ENCODE results near the gene MAGEB1.

DNA sequence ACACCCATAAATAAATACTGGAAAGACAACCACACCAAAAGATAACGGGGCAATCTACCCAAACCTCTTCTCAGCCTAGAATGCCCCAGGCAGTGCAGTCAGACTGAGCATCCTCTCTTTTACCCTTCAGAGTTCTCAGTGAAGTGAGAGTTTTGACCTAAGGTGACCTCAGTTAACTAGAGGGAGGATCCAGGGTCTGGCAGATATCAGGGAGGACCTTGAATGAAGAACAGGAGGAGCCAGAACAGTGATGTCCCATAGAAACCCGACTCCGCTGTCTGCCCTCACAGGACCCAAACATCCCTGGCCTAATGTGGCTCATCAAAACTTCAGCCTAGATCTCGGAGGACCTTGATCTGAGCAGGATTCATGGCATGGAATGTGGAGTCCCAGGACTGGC, 16.6 kb upstream of the MAGEB1 start, which contains the start of gene MAGEB3:
- TF ChIP-seq, protein P1, sequence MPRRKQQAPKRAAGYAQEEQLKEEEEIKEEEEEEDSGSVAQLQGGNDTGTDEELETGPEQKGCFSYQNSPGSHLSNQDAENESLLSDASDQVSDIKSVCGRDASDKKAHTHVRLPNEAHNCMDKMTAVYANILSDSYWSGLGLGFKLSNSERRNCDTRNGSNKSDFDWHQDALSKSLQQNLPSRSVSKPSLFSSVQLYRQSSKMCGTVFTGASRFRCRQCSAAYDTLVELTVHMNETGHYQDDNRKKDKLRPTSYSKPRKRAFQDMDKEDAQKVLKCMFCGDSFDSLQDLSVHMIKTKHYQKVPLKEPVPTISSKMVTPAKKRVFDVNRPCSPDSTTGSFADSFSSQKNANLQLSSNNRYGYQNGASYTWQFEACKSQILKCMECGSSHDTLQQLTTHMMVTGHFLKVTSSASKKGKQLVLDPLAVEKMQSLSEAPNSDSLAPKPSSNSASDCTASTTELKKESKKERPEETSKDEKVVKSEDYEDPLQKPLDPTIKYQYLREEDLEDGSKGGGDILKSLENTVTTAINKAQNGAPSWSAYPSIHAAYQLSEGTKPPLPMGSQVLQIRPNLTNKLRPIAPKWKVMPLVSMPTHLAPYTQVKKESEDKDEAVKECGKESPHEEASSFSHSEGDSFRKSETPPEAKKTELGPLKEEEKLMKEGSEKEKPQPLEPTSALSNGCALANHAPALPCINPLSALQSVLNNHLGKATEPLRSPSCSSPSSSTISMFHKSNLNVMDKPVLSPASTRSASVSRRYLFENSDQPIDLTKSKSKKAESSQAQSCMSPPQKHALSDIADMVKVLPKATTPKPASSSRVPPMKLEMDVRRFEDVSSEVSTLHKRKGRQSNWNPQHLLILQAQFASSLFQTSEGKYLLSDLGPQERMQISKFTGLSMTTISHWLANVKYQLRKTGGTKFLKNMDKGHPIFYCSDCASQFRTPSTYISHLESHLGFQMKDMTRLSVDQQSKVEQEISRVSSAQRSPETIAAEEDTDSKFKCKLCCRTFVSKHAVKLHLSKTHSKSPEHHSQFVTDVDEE (CRISPR knock-in tag; IDR thresholded peaks at IDR 0.05): no peak
- TF ChIP-seq BACH2 (CRISPR knock-in tag; IDR thresholded peaks at IDR 0.05; ENCODE audit: borderline replicate concordance) (no peak), RARB (CRISPR knock-in tag; IDR thresholded peaks at IDR 0.05) (no peak), GLIS3 (CRISPR knock-in tag; IDR thresholded peaks at IDR 0.05) (no peak), ZNF8 (CRISPR knock-in tag; IDR thresholded peaks at IDR 0.05) (no peak), SNAI2 (CRISPR knock-in tag; IDR thresholded peaks at IDR 0.05) (no peak), TCF4 (CRISPR knock-in tag; IDR thresholded peaks at IDR 0.05; ENCODE audit: borderline replicate concordance) (no peak), ZFP3 (CRISPR knock-in tag; IDR thresholded peaks at IDR 0.05) (no peak), ZFP30 (CRISPR knock-in tag; IDR thresholded peaks at IDR 0.05) (no peak)
- TF ChIP-seq, protein P2, sequence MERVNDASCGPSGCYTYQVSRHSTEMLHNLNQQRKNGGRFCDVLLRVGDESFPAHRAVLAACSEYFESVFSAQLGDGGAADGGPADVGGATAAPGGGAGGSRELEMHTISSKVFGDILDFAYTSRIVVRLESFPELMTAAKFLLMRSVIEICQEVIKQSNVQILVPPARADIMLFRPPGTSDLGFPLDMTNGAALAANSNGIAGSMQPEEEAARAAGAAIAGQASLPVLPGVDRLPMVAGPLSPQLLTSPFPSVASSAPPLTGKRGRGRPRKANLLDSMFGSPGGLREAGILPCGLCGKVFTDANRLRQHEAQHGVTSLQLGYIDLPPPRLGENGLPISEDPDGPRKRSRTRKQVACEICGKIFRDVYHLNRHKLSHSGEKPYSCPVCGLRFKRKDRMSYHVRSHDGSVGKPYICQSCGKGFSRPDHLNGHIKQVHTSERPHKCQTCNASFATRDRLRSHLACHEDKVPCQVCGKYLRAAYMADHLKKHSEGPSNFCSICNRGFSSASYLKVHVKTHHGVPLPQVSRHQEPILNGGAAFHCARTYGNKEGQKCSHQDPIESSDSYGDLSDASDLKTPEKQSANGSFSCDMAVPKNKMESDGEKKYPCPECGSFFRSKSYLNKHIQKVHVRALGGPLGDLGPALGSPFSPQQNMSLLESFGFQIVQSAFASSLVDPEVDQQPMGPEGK (CRISPR knock-in tag; IDR thresholded peaks at IDR 0.05; ENCODE audit: borderline replicate concordance): no peak
- TF ChIP-seq, protein P3, sequence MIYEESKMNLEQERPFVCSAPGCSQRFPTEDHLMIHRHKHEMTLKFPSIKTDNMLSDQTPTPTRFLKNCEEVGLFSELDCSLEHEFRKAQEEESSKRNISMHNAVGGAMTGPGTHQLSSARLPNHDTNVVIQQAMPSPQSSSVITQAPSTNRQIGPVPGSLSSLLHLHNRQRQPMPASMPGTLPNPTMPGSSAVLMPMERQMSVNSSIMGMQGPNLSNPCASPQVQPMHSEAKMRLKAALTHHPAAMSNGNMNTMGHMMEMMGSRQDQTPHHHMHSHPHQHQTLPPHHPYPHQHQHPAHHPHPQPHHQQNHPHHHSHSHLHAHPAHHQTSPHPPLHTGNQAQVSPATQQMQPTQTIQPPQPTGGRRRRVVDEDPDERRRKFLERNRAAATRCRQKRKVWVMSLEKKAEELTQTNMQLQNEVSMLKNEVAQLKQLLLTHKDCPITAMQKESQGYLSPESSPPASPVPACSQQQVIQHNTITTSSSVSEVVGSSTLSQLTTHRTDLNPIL (CRISPR knock-in tag; IDR thresholded peaks at IDR 0.05; ENCODE audit: low read depth): no peak

Data from SK-N-SH treated with all-trans-retinoic acid at 6 μM for 48 hours (cell line).